Motor neuron (in vitro differentiated cells): Measurements from ENCODE around the gene KCND2. TPM values are rescaled to one million over a fixed set of nuclear protein-coding genes. Genes with fewer than 3 reads are reported as not detected.
"Not testable (repeated sequence)": the region's sequence is repeated elsewhere in the genome, so short reads cannot be mapped to it uniquely, and the experiment has no call there.

Experiments
- ATAC-seq, 8 experiments: fragments of 200-7000 bp; cut with Tn5 transposase; replicated peaks in 6 of 8; 2 replicates each; pipeline ENCODE4 v1.8.0; 2021; ENCODE audit warnings: mild to moderate bottlenecking in 8 of 8, moderate library complexity in 8 of 8
- H3K27ac ChIP-seq, 2 donors: fragments of 250-450 bp; sonication (Bioruptor Pico); 2 replicates each; pipeline ENCODE4 v1.9.0; 2021; ENCODE audit warnings: antibody characterized with exemption in 2 of 2, mild to moderate bottlenecking in 2 of 2, moderate library complexity in 1 of 2
- H3K4me1 ChIP-seq, 2 donors: fragments of 250-450 bp; sonication (Bioruptor Pico); replicated peaks in 1 of 2; 2 replicates each; pipeline ENCODE4 v1.6.1; 2021; ENCODE audit warnings: antibody characterized with exemption in 2 of 2, mild to moderate bottlenecking in 2 of 2, moderate library complexity in 1 of 2
- H3K4me3 ChIP-seq, 5 donors: fragments of 250-450 bp; sonication (Bioruptor Pico); 2 replicates each; pipeline ENCODE4 v1.9.0; 2021; ENCODE audit warnings: antibody characterized with exemption in 5 of 5, mild to moderate bottlenecking in 5 of 5, moderate library complexity in 4 of 5
- WGBS, 10 experiments: fragments of 450-650 bp; shearing (Covaris generic); methylation state at CpG; one replicate each; pipeline ENCODE4 v1.0.0; 2022; 5-methylcytosine and 5-hydroxymethylcytosine counted together
- in situ Hi-C, 9 experiments: fragments of 400-800 bp; cut with MboI; loops; one replicate each; pipeline ENCODE4 v1.15.0; 2021; ENCODE audit warnings: low sequenced_read_pairs in 9 of 9, low pct_unique_long_range_greater_than_20kb in 2 of 9; ENCODE audit not compliant: unreplicated experiment in 9 of 9
- total RNA-seq, 8 experiments: library from RNA; unstranded; fragments of 300-600 nt; gene quantifications; 2 replicates each; pipeline versions ENCODE4 v1.2.3 to v1.2.4, GENCODE V29; 2022

Gene KCND2
- total RNA-seq, result 10 to 100 TPM in 2 of 8 experiments, 1 to 10 TPM in 5, under 1 TPM in 1; 0.36 to 14.7 (median 5.0) TPM

DNA sequence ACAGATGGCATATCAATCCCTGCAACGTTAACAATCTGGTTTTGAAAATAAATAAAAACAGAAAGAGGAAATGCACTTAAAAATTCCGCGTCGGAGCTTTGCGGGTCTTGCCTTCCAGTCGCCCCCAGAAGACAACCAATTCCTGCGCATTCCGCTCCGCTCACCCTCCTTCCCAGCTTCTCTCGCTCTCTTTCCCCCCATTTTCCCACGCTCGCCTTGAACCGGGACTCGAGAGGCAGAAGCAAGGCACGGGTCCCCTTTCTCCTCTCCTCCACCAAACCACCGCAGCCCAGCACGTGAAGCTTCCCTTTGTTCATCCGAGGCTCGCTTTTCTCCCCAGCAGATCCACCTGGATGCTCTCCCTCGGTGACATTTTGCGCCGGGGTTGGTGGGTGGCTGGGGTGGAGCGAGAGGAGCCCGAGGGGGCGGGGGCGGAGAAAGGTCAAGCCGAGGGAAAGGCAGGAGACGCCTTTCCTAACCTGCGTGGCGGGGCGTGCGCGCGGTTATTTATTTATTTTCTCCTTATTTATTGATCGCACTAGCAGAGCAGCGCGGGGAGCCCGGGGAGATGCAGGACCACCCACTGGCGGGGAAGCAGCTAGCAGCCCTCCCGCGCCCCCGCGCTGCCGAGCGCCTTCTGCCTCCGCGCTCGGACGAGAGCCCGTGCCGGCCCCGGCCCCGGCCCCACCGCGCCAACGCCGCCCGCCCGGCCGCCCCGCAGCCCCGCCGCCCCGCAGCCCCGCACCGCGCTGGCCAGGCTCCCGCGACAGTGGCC lies at the start of gene KCND2:
Gene KCND2 (plus strand): TSS at position 475 of the 775 bp plus-strand sequence.
- in situ Hi-C loops, result loop anchor here in 3 of 9 experiments (25.0 kb wide), 2 partner anchors 336 to 1011 kb away; no protein-coding TSS in a partner anchor
- Histone ChIP-seq H3K27ac (peak within 1 kb of the TSS in 1 of 2 donors; percentile 4), H3K4me3 (peak within 1 kb of the TSS; percentile 45 to 65 (median 62)), H3K4me1 (peaks cover 0 to 7% of the 10 kb centered on the region in 2 donors)
- 0 to 6% (median 0%) methylated on average over 5 to 16 of the region's 69 CpGs; no CpG with 5 or more reads in 3 of the 10 experiments for WGBS, 10 experiments
- ATAC-seq, result peak in 6 of 8 experiments; percentile 76 to 82 (median 80)

DNA sequence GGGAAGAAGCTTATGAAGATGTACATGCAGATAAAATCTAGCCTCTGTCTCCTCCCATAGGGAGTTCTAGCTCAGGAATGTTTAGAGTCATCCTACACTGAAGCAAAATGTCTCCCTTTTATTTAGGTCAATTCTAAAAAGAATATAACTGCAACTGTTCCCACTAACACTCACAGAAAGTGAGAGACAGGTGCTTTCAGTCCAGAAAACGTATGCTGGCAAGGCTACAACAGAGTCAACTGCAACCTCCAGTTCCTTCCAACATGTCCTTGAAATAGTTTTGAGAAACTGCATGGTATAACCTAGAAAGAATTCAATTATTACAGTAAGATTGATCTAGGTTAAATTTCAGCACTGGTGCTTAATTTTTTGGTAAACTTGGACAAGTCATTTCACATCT lies 46.8 kb upstream of the KCND2 start:
- no peak overlapping the region for H3K27ac ChIP-seq
- in situ Hi-C loops, result no loop called here
- no peaks in the 10 kb centered on the region for H3K4me1 ChIP-seq
- WGBS, 10 experiments, result 0 to 100% (median 53%) methylated on average over 1 of the region's 1 CpG; no CpG with 5 or more reads in 4 of the 10 experiments
- ATAC-seq, result no peak
- H3K4me3 ChIP-seq, result no peak overlapping the region

DNA sequence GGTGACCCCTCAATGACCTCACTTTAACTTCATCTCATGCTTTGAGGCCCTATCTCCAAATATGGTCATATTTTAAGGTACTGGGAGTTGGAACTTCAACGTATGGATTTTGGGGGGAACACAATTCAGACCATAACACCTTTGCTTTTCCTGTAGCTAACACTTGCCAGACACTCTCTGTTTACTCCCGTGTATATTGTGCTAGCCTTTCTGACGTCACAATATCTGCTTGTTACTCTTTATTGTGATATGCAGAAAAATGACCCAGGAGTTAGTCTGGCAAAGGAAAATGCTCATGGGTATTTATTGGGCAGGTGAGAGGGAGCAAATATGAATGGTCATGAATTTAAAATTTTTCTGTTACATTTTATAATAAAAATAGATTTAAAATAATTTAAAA lies 45.7 kb upstream of the KCND2 start:
- no peak for ATAC-seq
- in situ Hi-C loops, result no loop called here
- H3K4me1 ChIP-seq, result no peaks in the 10 kb centered on the region
- H3K4me3 ChIP-seq, result no peak overlapping the region
- no peak overlapping the region for H3K27ac ChIP-seq
- 0 to 100% (median 82%) methylated on average over 1 to 3 of the region's 3 CpGs for WGBS, 10 experiments

- Histone ChIP-seq H3K27ac (no peak overlapping the region), H3K4me3 (no peak overlapping the region), H3K4me1 (no peaks in the 10 kb centered on the region)
- no peak for ATAC-seq
- in situ Hi-C loops, result no loop called here
- 0 to 96% (median 67%) methylated on average over 1 to 3 of the region's 3 CpGs; no CpG with 5 or more reads in 3 of the 10 experiments for WGBS, 10 experiments
Measured at GRCh38 chr7:120229084-120229483, 43.9 kb upstream of the KCND2 start.

- 9 to 100% (median 69%) methylated on average over 1 of the region's 1 CpG; no CpG with 5 or more reads in 4 of the 10 experiments for WGBS, 10 experiments
- Histone ChIP-seq H3K4me3 (no peak overlapping the region), H3K27ac (no peak overlapping the region), H3K4me1 (no peaks in the 10 kb centered on the region)
- ATAC-seq, result no peak
- in situ Hi-C loops, result no loop called here
Measured at GRCh38 chr7:120233338-120233737, 39.6 kb upstream of the KCND2 start.

DNA sequence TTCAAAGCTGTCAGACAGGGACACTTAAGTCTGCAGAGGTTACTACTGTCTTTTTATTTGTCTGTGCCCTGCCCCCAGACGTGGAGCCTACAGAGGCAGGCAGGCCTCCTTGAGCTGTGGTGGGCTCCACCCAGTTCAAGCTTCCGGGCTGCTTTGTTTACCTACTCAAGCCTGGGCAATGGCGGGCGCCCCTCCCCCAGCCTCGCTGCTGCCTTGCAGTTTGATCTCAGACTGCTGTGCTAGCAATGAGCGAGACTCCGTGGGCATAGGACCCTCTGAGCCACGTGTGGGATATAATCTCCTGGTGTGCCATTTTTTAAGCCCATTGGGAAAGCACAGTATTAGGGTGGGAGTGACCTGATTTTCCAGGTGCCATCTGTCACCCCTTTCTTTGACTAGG lies 32.6 kb upstream of the KCND2 start:
- H3K4me3 ChIP-seq, in situ Hi-C loops, H3K27ac ChIP-seq, H3K4me1 ChIP-seq, ATAC-seq: not testable (repeated sequence)
- WGBS, 10 experiments, result no CpG with 5 or more reads among the region's 8 CpGs

- in situ Hi-C loops, result no loop called here
- WGBS, 10 experiments, result 29 to 100% (median 100%) methylated on average over 1 of the region's 1 CpG; no CpG with 5 or more reads in 6 of the 10 experiments
- Histone ChIP-seq H3K4me1 (no peaks in the 10 kb centered on the region), H3K27ac (no peak overlapping the region), H3K4me3 (no peak overlapping the region)
- ATAC-seq, result no peak
Measured at GRCh38 chr7:120241973-120242372, 31.0 kb upstream of the KCND2 start.

DNA sequence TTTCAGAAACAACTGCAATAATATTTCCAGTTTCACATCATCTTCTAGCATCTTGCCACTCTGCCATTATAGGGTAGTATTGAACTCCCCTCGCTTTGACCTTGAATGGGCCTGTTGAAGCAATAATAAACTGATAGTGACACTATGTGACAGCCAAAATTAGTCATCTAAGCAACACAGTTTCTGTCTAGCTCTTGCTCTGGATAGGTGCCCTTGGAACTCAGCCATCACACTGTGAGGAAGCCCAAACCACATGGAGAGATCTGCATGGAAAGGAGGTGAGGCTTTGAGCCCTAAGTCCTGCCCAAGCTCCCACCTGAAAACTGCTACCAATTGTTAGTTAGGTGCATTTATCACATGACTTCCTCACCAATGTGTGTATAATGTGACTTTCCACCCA lies 18.1 kb upstream of the KCND2 start:
- Histone ChIP-seq H3K4me3 (no peak overlapping the region), H3K27ac (no peak overlapping the region), H3K4me1 (no peaks in the 10 kb centered on the region)
- in situ Hi-C loops, result loop anchor here in 3 of 9 experiments (25.0 kb wide), 2 partner anchors 318 to 993 kb away; no protein-coding TSS in a partner anchor
- no peak for ATAC-seq
- WGBS, 10 experiments, result 0 to 93% (median 70%) methylated on average over 1 of the region's 1 CpG; no CpG with 5 or more reads in 2 of the 10 experiments

DNA sequence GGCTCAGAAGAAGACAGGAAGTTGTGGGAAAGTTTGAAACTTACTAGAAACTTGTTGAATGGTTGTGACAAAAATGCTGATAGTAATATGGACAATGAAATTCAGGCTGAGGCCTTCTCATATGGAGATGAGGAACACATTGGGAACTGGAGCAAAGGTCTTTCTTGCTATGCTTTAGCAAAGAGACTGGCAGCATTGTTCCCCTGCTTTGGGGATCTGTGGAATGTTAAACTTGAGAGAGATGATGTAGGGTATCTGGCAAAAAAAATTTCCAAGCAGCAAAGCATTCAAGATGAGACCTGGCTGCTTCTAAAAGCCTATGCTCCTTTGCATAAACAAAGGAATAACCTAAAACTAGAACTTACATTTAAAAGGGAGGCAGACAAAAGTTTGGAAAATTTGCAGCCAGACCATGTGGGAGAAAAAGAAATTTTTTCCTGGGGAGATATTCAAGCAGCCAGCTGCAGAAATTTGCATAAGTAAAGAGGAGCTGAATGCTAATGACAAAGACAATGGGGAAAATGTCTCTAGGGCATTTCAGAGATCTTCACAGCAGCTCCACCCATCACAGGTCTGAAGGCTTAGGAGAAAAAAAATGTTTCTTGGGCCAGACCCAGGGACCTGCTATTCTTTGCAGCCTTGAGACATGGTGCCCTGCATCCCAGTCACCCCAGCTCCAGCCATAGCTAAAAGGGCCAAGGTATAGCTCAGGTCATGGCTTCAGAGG lies 16.5 kb upstream of the KCND2 start:
- ATAC-seq, result peak in 3 of 8 experiments; percentile 42 to 90 (median 64)
- H3K4me1 ChIP-seq, result no peaks in the 10 kb centered on the region
- in situ Hi-C loops, result loop anchor here in 3 of 9 experiments (25.0 kb wide), 2 partner anchors 319 to 994 kb away; no protein-coding TSS in a partner anchor
- no peak overlapping the region for H3K4me3 ChIP-seq
- no peak overlapping the region for H3K27ac ChIP-seq

- in situ Hi-C loops, result loop anchor here in 3 of 9 experiments (25.0 kb wide), 2 partner anchors 322 to 997 kb away; no protein-coding TSS in a partner anchor
- Histone ChIP-seq H3K4me3 (no peak overlapping the region), H3K4me1 (no peaks in the 10 kb centered on the region), H3K27ac (no peak overlapping the region)
- 33 to 100% (median 67%) methylated on average over 1 to 2 of the region's 2 CpGs; no CpG with 5 or more reads in 1 of the 10 experiments for WGBS, 10 experiments
- ATAC-seq, result no peak
Measured at GRCh38 chr7:120259386-120259785, 13.6 kb upstream of the KCND2 start.

- no peak for ATAC-seq
- in situ Hi-C loops, result loop anchor here in 3 of 9 experiments (25.0 kb wide), 2 partner anchors 323 to 998 kb away; no protein-coding TSS in a partner anchor
Measured at GRCh38 chr7:120260111-120260510, 12.9 kb upstream of the KCND2 start.

GRCh38 chr7:120272261-120272660 lies 714 bp upstream of the KCND2 start:
- Histone ChIP-seq H3K4me3 (peak overlapping the region; percentile 45 to 65 (median 62)), H3K27ac (no peak overlapping the region), H3K4me1 (peaks cover 0 to 6% of the 10 kb centered on the region in 2 donors)
- ATAC-seq, result peak in 7 of 8 experiments; percentile 26 to 67 (median 47)
- WGBS, 10 experiments, result 0 to 2% (median 0%) methylated on average over 2 to 14 of the region's 17 CpGs; no CpG with 5 or more reads in 3 of the 10 experiments
- in situ Hi-C loops, result loop anchor here in 3 of 9 experiments (25.0 kb wide), 2 partner anchors 335 to 1010 kb away; no protein-coding TSS in a partner anchor

More at GRCh38 chr7:120260111-120260510, 12.9 kb upstream of the KCND2 start:
- no peak overlapping the region for H3K4me3 ChIP-seq
- WGBS, 10 experiments, result 0 to 89% (median 50%) methylated on average over 1 of the region's 1 CpG; no CpG with 5 or more reads in 3 of the 10 experiments
- H3K27ac ChIP-seq, result no peak overlapping the region
- no peaks in the 10 kb centered on the region for H3K4me1 ChIP-seq
